Left renal cortex interstitium (tissue), 4 donors: ENCODE data around the gene TBC1D1. TPM values are rescaled to one million over a fixed set of nuclear protein-coding genes. Genes with fewer than 3 reads are reported as not detected.

Experiments
- DNase-seq, 4 donors: peaks; one replicate each; pipeline ENCODE4 v3.0.0-alpha.2; 2013; ENCODE audit warnings: low read depth in 4 of 4, low spot score in 2 of 4, missing footprints in 1 of 4
- polyA plus RNA-seq, 4 donors: library from polyadenylated mRNA; unstranded; fragments of 120-200 nt; gene quantifications; one replicate each; pipeline ENCODE4 v1.2.1, GENCODE V29; 2013; ENCODE audit not compliant: insufficient read length in 4 of 4

The TBC1D1 gene
- polyA plus RNA-seq, 4 donors = 179 to 192 (median 184) TPM

GRCh38 chr4:38034986-38035882 is 144.3 kb downstream of the TBC1D1 start:
- DNase-seq = no peak

DNA sequence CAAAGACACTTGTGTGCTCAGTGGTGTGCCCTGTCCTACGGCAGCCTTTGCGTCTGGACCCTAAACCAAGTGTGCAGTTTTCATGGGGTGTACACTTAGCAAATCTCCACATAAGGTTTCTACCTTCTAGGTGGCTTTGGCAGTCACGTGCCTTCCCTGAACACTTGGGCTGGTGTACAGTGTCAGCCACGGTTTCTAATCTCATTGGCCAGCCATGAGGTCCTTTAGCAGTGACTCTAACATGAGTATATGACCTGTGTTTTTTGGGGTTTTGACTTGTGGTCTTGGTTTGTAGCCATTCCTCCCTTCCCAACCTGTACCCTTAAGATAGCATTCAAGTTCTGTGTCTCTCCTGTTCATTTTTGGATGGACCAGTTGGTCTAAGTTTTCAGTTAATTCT is 145.7 kb downstream of the TBC1D1 start:
- DNase-seq = no peak

DNA sequence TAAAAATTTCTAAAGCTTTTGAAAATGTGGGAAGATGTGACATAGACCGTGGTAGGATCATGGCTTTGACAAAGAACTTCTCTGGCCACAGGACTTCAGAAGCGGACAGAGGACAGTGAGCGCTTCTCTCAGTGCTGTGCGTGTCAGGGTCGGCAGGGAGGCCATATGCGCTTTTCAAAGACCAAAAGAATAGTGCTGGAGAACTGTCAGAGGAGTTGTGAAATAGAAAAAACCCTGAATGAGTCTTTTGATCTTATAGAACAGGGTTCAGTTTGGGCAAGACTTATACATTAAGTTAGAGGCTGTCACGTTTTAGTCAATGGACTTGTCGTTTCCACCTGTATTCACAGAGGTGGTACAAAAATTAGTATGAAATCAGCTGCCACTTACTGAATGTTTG is 146.7 kb downstream of the TBC1D1 start:
- DNase-seq = no peak

GRCh38 chr4:38040619-38041018 is 149.7 kb downstream of the TBC1D1 start:
- no peak for DNase-seq

DNA sequence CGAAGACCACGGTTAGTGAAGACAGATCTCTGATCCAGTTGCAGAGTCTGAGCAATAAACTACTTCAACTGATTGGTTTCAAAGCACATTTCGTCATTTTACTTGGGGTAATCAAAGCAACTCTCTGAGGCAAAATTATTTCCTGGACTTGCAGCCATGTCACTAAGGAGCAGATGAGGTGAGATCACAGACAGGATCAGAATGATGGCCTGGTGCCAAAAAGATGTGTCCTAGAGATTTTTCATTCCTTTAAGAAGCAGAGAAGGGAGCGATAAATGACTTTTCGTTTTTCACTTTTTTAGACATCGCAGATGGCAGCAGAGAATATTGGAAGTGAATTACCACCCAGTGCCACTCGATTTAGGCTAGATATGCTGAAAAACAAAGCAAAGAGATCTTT is 153.2 kb downstream of the TBC1D1 start:
- DNase-seq = no peak

GRCh38 chr4:38045289-38045988 is 154.6 kb downstream of the TBC1D1 start:
- DNase-seq = no peak

DNA sequence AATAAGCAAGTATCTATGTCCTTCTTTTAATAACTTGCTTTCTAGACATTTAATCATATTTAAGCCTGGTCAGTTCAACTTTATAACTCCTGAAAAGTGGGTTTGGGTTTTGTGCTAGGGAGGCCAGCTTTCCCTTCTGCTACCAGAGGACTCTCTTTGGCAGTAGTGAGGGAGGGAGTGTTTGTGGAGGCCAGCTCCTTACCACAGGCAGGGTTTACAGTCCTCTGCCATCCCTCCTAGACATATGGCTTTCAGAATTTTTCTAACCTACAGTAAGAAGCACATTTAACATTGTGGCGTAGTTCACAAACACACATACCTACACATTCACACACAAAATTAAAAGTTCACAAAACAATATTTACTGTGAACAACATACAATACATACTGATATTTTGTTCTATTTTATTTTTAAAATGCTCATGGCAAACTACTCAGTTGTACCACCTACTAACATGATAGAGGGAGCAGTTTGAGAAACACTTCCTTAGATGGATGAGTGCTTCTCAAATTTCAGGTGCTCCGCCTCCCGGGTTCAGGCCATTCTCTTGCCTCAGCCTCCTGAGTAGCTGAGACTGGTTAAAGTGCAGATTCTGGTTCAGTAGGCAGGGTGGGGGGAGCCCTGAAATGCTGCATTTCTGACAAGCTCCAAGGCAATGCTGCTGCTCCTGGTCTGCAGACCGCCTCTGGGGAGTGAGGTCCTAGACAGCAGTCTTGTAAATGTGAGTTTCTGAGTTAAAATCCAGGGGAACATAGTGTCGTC is 156.0 kb downstream of the TBC1D1 start:
- no peak for DNase-seq

DNA sequence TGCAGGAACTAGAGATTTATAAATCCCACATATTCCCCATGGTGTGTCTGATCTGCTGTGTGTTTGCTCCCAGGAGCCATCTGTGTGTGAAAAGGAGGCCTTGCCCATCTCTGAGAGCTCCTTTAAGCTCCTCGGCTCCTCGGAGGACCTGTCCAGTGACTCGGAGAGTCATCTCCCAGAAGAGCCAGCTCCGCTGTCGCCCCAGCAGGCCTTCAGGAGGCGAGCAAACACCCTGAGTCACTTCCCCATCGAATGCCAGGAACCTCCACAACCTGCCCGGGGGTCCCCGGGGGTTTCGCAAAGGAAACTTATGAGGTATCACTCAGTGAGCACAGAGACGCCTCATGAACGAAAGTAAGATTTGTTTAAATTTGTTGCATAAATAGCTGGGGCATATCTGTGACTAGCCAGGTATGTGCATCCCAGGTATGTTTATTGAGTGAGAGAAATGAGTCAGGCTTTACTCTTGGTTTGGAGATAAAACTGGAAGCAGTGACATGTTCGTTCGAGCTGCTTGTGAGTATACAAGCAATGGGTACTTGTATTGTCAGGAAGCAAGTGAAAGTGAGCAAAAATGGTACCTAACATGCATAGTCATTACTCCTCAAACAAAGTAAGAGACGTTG is 158.8 kb downstream of the TBC1D1 start:
- no peak for DNase-seq

- no peak for DNase-seq
Measured at GRCh38 chr4:38050560-38051350, 159.9 kb downstream of the TBC1D1 start.

DNA sequence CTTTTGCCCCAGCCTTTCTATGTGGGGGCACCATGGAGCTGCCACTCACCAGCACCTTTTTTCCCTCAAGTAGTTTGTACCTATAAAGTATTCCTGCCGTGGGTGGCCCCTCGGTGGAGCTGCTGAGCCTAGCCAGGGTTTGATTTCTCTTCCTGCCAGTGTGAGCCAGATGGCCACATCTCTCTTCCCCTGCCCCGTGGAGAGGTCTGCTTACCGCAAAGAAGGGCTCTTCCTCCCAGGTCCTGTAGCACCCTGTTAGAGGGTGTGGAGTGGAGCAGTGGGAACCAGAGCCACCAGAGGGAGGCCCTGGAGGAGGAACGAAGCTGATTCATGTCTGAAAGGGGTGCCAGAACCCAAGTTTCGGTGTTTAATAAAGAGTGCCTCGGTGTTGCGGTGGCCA is 164.7 kb downstream of the TBC1D1 start:
- no peak for DNase-seq

- no peak for DNase-seq
Measured at GRCh38 chr4:38056011-38056685, 165.3 kb downstream of the TBC1D1 start.

- DNase-seq = no peak
Measured at GRCh38 chr4:38058151-38058550, 167.3 kb downstream of the TBC1D1 start.

GRCh38 chr4:38060829-38061431 is 170.0 kb downstream of the TBC1D1 start:
- no peak for DNase-seq

GRCh38 chr4:38062088-38062775 is 171.3 kb downstream of the TBC1D1 start:
- peak in 3 of 4 donors; percentile 65 to 87 (median 67) for DNase-seq

- no peak for DNase-seq
Measured at GRCh38 chr4:38062776-38063097, 171.9 kb downstream of the TBC1D1 start.

DNA sequence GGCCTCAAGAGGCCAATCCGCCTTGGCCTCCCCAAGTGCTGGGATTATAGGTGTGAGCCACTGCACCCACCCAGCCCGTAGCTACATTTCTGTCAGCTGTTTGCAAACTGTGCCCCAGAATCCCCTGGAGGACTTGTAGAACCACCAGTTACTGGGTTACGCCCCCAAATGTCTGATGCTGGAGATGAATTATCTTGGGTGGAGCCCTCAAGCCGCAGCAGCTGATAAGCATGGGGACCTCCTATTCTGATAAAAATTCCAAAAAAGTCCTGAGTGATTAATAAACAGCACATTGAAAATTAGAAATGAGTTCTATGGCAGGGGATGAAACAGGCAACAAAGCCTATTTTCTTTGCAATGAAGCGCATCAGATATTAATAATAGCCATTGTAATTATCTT is 174.3 kb downstream of the TBC1D1 start:
- DNase-seq = no peak

GRCh38 chr4:38065900-38066299 is 175.0 kb downstream of the TBC1D1 start:
- DNase-seq = no peak

DNA sequence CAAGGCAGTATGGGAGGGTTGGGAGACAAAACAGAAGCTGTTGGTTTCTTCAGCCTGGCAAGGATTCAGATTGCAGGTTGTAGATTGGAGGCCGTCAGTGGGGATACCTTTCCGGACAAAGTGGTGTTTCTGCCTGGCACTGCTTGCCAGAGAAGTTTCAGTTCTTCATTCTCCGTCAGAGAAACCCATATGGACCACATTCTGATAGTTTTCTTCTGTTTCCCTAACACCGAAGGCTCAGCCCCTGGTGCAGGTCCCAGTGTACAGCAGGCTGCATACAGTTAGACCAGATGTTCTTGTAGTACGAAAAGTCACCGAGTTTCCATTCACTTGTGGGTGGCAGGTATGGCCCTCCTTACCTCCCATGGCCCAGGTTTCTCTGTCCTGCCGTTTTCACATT is 176.6 kb downstream of the TBC1D1 start:
- no peak for DNase-seq

- DNase-seq = no peak
Measured at GRCh38 chr4:38068107-38068506, 177.2 kb downstream of the TBC1D1 start.
